PC-9 (cell line): ENCODE measurements around the gene LUC7L.

ENCODE experiments used
- EZH2 ChIP-seq: fragments of 200-600 bp; sonication (generic); IDR thresholded peaks from 2 replicates; pipeline ENCODE4 v1.8.0; 2017; ENCODE audit warnings: antibody characterized with exemption, low read depth
- TF ChIP-seq, protein P1 (sequence below): fragments of 200-600 bp; sonication (generic); conservative IDR thresholded peaks from 2 replicates; pipeline ENCODE4 v1.6.1; 2017; ENCODE audit warnings: mixed run types, antibody characterized with exemption, mild to moderate bottlenecking, moderate library complexity

DNA sequence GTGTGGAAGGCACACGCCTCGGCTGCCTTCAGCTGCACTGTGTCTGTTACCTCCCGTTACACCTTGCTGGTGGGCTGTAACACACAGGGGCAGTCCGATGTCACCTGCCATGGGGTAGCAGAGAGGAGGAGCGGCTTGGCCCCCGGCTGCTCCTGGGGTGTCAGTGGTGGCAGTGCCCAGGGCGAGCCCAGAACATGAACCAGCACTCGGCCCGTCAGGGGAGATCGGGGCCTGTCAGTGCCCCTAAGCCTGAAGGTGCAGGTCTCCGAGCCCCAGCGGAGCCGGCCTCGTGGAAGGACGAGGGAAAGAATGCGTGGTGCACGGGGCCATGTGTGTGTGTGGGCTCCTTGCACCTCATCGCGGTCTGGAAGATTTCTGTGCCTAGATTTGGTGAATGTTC is 31.1 kb upstream of the LUC7L start:
- TF ChIP-seq EZH2, result no peak
- TF ChIP-seq, protein P1, sequence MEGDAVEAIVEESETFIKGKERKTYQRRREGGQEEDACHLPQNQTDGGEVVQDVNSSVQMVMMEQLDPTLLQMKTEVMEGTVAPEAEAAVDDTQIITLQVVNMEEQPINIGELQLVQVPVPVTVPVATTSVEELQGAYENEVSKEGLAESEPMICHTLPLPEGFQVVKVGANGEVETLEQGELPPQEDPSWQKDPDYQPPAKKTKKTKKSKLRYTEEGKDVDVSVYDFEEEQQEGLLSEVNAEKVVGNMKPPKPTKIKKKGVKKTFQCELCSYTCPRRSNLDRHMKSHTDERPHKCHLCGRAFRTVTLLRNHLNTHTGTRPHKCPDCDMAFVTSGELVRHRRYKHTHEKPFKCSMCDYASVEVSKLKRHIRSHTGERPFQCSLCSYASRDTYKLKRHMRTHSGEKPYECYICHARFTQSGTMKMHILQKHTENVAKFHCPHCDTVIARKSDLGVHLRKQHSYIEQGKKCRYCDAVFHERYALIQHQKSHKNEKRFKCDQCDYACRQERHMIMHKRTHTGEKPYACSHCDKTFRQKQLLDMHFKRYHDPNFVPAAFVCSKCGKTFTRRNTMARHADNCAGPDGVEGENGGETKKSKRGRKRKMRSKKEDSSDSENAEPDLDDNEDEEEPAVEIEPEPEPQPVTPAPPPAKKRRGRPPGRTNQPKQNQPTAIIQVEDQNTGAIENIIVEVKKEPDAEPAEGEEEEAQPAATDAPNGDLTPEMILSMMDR, result no peak
